GM20000 (cell line): Measurements from ENCODE around the gene P4HB.

Source experiments
- DNase-seq: peaks from one replicate; pipeline ENCODE4 v3.0.0; 2012; ENCODE audit warnings: low spot score
- CTCF ChIP-seq: IDR thresholded peaks from 2 replicates; pipeline ENCODE4 v1.5.1; 2012; ENCODE audit warnings: mild to moderate bottlenecking, control low read depth; ENCODE audit errors: extremely low read depth, missing control alignments

P4HB gene

DNA sequence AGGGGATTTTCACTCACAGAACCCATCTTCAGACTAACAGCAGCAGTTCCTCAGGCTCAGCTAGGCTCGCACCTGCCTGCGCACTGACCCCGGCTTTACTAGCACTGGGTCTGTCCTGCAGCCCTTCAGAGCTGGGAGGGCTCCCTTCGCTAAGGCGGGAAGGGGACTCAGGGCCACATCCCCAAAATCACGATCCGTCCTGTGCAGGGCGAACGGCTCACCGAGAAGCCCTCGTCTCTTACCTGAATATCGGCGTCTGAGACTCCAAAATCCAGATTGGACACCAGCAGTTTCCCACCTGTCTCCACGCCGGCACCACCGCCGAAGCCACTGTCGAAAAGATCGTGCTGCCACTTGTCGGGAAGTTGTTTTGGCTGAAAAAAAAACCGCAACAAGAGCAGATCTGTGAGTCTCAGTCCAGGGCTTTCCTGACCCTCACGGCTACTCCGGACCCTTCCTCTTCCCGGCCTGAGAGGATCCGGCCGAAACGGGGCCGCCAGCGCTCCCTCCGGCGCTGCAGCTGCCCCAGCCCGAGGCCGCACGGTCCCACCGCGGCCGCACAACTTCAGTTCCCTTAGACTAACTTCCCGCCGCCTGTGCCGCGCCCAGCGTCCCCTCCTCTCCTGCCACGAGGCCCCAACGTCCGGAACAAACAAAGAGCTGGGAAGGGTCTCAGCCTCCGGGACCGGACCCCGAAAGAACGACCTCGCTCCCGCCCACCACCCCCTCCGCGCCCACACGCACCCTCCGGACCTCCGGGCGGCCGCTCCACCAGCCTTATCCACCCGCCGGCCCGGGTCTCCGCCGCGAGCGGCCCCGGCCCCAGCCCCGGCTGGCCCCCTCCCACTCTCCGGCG, 30.3 kb upstream of the P4HB start:
- TF ChIP-seq CTCF, result no peak
- no peak for DNase-seq

DNA sequence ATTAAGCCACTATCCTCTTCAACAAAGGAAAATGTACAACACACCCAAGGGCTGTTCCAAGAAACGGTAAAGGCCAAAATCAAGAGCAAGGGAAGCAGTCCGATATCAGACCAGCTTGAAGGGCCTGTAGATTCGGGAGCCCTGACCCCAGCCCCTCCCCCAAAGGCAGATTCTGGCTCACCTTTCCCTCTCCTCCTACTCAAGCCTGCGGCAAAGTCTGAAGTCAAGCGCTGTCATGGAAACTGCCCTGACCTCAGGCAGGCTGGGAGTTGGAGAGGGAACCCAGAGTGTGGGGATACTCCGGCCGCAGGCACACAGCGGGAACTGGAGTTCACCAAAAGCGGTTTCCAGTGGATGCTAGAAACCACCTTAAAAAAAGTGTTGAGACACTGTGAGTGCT, 29.3 kb upstream of the P4HB start:
- DNase-seq, result no peak
- TF ChIP-seq CTCF, result no peak

- no peak for DNase-seq
- TF ChIP-seq CTCF, result no peak
Measured at GRCh38 chr17:81888988-81889595, 28.8 kb upstream of the P4HB start.

GRCh38 chr17:81888105-81888987, 28.0 kb upstream of the P4HB start:
- DNase-seq, result no peak
- no peak for TF ChIP-seq CTCF

GRCh38 chr17:81885869-81886548, 25.7 kb upstream of the P4HB start:
- DNase-seq, result no peak
- no peak for TF ChIP-seq CTCF

- no peak for TF ChIP-seq CTCF
- DNase-seq, result no peak
Measured at GRCh38 chr17:81885454-81885853, 25.1 kb upstream of the P4HB start.

GRCh38 chr17:81884968-81885367, 24.6 kb upstream of the P4HB start:
- TF ChIP-seq CTCF, result no peak
- no peak for DNase-seq
